GF-D8 (cell line): Measurements from ENCODE around the gene GDF10.

Experiments
- DNase-seq: peaks from one replicate; lab custom pipeline; 2025; lab: John Stamatoyannopoulos, UW

GDF10 gene

GRCh38 chr10:47315421-47315820 lies 15.4 kb downstream of the GDF10 start:
- no peak for DNase-seq

GRCh38 chr10:47316131-47316530 lies 16.1 kb downstream of the GDF10 start:
- DNase-seq, result no peak

DNA sequence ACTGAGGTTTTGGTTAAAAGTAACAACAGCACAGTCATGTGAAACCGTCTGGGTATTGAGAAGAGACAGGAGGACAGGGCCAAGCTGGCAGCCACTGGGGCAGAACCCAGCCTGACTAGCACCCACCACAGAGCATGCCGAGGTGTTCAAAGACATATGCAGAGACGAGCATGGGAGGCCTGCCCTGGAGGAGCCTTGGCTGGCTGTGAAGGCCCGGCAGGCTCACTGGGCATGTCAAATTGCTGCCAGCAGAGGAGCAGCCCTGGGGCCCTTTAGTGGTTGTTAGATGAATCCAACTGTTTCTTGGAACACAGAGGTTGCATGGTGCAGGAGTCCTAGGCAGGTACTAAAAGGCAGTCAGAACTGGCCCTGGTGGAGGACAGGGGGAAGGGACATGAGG lies 17.3 kb downstream of the GDF10 start:
- no peak for DNase-seq

GRCh38 chr10:47318706-47319105 lies 18.7 kb downstream of the GDF10 start:
- no peak for DNase-seq

DNA sequence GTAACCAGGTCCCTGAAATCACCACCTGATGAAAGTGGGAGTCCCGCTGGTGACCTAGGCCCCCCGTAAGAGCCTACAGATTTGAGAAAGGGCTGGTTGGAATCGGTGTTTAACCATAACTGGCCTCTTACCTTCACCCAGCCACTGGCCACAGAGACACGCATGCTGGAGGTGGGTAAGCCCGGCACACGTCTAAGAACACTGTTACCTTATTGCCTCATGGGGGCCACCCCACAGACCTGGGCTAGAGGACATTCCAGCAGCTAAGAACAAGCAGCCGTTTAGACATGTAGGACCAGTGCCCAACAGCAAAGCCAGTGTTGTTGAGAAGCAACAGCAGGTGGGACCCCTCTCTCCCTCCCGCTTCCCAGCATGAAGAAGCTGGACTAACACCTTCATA lies 19.8 kb downstream of the GDF10 start:
- DNase-seq, result no peak

GRCh38 chr10:47320812-47321211 lies 20.8 kb downstream of the GDF10 start:
- no peak for DNase-seq

- no peak for DNase-seq
Observed at GRCh38 chr10:47321521-47322195, 21.7 kb downstream of the GDF10 start.

- no peak for DNase-seq
Observed at GRCh38 chr10:47322300-47323061, 22.5 kb downstream of the GDF10 start, which contains the start of gene GDF2. Gene GDF2 (plus strand): TSS chr10:47322454. CDS start chr10:47322669, 215 bp downstream.

DNA sequence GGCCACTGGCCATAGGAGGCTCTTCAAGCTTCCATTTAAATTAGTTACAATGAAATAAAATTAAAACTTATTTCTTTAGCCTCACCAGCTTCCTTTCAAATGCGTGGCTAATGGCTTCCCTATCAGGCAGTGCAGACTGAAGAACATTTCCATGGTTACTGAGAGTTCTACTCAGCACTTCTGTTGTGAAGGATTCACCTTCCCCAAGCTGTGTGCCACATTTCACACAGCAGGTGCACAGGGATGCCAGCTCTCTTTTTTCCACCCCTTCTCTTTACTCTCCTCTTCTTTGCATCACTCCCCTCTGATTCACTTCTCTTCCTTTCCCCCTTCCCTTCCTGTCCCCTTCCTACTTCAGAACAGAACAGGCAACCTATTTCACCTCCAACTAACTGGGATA lies 23.1 kb downstream of the GDF10 start:
- DNase-seq, result no peak

- no peak for DNase-seq
Observed at GRCh38 chr10:47323636-47324296, 23.8 kb downstream of the GDF10 start.

DNA sequence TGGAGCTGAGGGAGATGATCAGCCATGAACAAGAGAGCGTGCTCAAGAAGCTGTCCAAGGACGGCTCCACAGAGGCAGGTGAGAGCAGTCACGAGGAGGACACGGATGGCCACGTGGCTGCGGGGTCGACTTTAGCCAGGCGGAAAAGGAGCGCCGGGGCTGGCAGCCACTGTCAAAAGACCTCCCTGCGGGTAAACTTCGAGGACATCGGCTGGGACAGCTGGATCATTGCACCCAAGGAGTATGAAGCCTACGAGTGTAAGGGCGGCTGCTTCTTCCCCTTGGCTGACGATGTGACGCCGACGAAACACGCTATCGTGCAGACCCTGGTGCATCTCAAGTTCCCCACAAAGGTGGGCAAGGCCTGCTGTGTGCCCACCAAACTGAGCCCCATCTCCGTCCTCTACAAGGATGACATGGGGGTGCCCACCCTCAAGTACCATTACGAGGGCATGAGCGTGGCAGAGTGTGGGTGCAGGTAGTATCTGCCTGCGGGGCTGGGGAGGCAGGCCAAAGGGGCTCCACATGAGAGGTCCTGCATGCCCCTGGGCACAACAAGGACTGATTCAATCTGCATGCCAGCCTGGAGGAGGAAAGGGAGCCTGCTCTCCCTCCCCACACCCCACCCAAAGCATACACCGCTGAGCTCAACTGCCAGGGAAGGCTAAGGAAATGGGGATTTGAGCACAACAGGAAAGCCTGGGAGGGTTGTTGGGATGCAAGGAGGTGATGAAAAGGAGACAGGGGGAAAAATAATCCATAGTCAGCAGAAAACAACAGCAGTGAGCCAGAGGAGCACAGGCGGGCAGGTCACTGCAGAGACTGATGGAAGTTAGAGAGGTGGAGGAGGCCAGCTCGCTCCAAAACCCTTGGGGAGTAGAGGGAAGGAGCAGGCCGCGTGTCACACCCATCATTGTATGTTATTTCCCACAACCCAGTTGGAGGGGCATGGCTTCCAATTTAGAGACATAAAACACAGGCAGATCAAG lies 25.6 kb downstream of the GDF10 start:
- no peak for DNase-seq

DNA sequence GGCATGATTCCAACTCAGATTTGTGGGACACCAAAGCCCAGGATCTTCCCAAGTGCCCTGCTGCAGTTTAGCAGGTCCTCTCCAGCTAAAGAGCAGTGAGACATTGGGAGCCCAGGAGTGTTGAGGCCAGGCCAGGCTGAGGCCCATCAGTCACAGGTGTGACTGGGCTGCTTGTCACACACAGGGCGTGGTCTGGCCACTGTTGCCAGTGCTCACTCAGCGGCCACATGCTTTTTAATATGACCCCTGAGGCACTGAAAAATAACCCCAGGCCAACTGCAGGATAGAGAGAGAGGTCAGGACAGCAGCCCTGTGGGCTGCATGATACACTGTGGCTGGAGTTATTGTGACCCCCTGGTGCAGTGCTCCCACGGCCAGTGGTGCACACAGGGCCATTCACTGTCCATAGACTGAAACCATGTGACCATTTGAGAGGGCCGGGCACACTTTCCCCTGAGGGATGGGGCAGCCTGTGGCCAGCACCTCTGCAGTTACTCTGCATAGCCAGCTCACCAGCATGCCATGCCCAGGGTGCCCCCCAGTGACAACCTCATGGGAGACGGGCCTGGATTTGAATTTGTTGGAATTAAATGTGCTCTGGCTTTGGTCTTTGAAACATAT lies 26.4 kb downstream of the GDF10 start:
- DNase-seq, result no peak

- DNase-seq, result no peak
Observed at GRCh38 chr10:47326927-47327330, 26.9 kb downstream of the GDF10 start.

GRCh38 chr10:47329855-47330254 lies 29.9 kb downstream of the GDF10 start:
- DNase-seq, result no peak

DNA sequence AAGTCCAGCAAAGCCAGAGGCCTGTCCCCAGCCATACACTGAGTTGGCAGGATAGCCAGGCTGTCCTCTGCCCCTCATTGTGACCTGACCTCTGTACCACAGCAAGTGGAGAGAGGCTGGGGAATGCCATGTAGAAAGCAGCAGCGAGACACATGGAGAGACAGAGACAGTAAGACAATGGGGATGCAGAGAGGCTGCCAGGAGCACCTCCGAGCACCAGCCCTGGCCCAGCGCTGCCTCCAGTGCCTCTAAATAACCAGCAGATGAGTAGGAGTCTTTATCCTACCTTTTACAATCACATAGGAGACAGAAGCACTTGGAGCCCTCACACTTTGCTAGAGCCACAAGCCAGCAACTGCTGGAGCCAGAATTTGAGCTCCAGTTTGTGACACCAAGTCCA lies 30.4 kb downstream of the GDF10 start:
- DNase-seq, result no peak

- DNase-seq, result no peak
Observed at GRCh38 chr10:47330804-47331203, 30.8 kb downstream of the GDF10 start.

GRCh38 chr10:47331491-47331890 lies 31.5 kb downstream of the GDF10 start:
- DNase-seq, result no peak

DNA sequence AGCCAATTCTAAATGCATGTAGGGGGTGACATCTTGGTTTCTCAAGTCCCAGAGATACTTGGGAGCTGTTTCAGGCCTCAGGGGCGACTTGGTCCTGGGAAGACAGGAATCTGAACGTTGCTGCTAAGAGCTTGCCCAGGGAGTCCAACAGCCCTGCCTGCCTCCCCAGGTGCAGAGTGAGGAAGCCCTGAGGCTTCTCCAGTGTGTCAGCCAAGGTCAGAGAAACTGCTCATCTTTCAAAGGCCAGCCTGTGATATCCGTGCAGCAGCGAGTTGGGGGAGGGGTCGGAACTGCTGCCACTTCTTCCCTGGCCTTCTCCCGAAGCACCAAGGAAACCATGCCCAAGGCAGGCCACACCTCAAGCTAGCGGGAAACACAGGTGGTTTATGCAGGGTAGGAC lies 32.0 kb downstream of the GDF10 start:
- no peak for DNase-seq

- DNase-seq, result no peak
Observed at GRCh38 chr10:47332371-47332770, 32.4 kb downstream of the GDF10 start.

GRCh38 chr10:47332946-47333345 lies 32.9 kb downstream of the GDF10 start:
- DNase-seq, result no peak

DNA sequence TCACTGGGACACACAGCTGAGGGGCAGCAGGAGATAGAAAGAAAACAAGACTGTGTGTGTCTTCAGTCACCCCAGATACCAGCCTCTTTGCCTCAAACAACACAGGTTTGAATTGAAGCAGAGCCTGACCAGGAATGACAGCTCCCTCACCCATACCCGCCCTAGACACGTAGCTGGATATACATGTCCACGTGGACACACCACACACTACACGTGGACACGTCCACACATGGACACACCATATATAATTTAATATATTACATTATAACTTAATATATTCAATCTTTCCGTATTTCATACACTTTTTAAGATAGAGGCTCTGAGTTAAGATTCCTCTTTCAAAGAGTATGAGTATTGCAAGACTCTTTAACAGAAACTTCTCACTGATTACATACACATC lies 33.5 kb downstream of the GDF10 start:
- DNase-seq, result no peak
